ENCODE results near the gene ADAMTS14.
"Not testable (repeated sequence)": the region's sequence is repeated elsewhere in the genome, so short reads cannot be mapped to it uniquely, and the experiment has no call there.

Gene ADAMTS14

GRCh38 chr10:70672165-70673042 lies at the start of gene ADAMTS14:
ADAMTS14 (plus strand) TSS chr10:70672506; CDS start chr10:70672803, 297 bp downstream.
- ChIA-PET POLR2A (no interaction called here), CTCF (no interaction called here)
- peak; percentile 54 for DNase-seq (ENCODE audit: extremely low spot score)
- TF ChIP-seq ELF4 (IDR thresholded peaks at IDR 0.05) (no peak), FOXA1 (IDR thresholded peaks at IDR 0.05) (no peak), NFRKB (IDR thresholded peaks at IDR 0.05) (no peak), HDGF (IDR thresholded peaks at IDR 0.05; ENCODE audit: borderline replicate concordance) (no peak), BHLHE40 (IDR thresholded peaks at IDR 0.05; ENCODE audit: borderline replicate concordance) (no peak), TARDBP (IDR thresholded peaks at IDR 0.05) (no peak), LEF1 (IDR thresholded peaks at IDR 0.05; ENCODE audit: borderline replicate concordance) (no peak), ZNF384 (IDR thresholded peaks at IDR 0.05) (no peak), PKNOX1 (IDR thresholded peaks at IDR 0.05) (no peak), SUZ12 (IDR thresholded peaks at IDR 0.05) (no peak), ARNT (IDR thresholded peaks at IDR 0.05) (no peak), SP1 (IDR thresholded peaks at IDR 0.05) (no peak), FOXK2 (IDR thresholded peaks at IDR 0.05) (no peak), CTBP1 (IDR thresholded peaks at IDR 0.05; ENCODE audit: borderline replicate concordance) (no peak), L3MBTL2 (conservative IDR thresholded peaks at IDR 0.05) (no peak), FOXM1 (IDR thresholded peaks at IDR 0.05; ENCODE audit: borderline replicate concordance) (no peak)

GRCh38 chr10:70622541-70622940 lies 49.8 kb upstream of the ADAMTS14 start:
- no peak for TF ChIP-seq L3MBTL2 (conservative IDR thresholded peaks at IDR 0.05)
- TF ChIP-seq TARDBP (IDR thresholded peaks at IDR 0.05), result no peak
- no peak for TF ChIP-seq FOXM1 (IDR thresholded peaks at IDR 0.05; ENCODE audit: borderline replicate concordance)
- no peak for TF ChIP-seq SUZ12 (IDR thresholded peaks at IDR 0.05)
- TF ChIP-seq FOXA1 (IDR thresholded peaks at IDR 0.05), result no peak
- no peak for TF ChIP-seq PKNOX1 (IDR thresholded peaks at IDR 0.05)
- no peak for TF ChIP-seq SP1 (IDR thresholded peaks at IDR 0.05)
- no peak for TF ChIP-seq ZNF384 (IDR thresholded peaks at IDR 0.05)
- ChIA-PET CTCF (interaction anchor here (1.0 kb wide), 1 partner anchor 265 kb away, joined by 3 read pairs; no protein-coding TSS in a partner anchor), POLR2A (no interaction called here)
- DNase-seq (ENCODE audit: extremely low spot score), result no peak

- POLR2A ChIA-PET, result no interaction called here
- no peak for DNase-seq (ENCODE audit: extremely low spot score)
- TF ChIP-seq SP1 (IDR thresholded peaks at IDR 0.05), result no peak
- TF ChIP-seq ZNF384 (IDR thresholded peaks at IDR 0.05), result no peak
- TF ChIP-seq FOXK2 (IDR thresholded peaks at IDR 0.05), result no peak
- TF ChIP-seq HDGF (IDR thresholded peaks at IDR 0.05; ENCODE audit: borderline replicate concordance), result no peak
- TF ChIP-seq LEF1 (IDR thresholded peaks at IDR 0.05; ENCODE audit: borderline replicate concordance), result no peak
- CTCF ChIA-PET, result interaction anchor here (1.0 kb wide), 1 partner anchor 264 kb away, joined by 3 read pairs; no protein-coding TSS in a partner anchor
Measured at GRCh38 chr10:70622981-70623844, 49.1 kb upstream of the ADAMTS14 start.

GRCh38 chr10:70626056-70626455 lies 46.2 kb upstream of the ADAMTS14 start:
- TF ChIP-seq BHLHE40 (IDR thresholded peaks at IDR 0.05; ENCODE audit: borderline replicate concordance) (no peak), CTBP1 (IDR thresholded peaks at IDR 0.05; ENCODE audit: borderline replicate concordance) (no peak), FOXK2 (IDR thresholded peaks at IDR 0.05) (no peak), ELF4 (IDR thresholded peaks at IDR 0.05) (no peak), PKNOX1 (IDR thresholded peaks at IDR 0.05) (no peak), L3MBTL2 (conservative IDR thresholded peaks at IDR 0.05) (no peak), SUZ12 (IDR thresholded peaks at IDR 0.05) (no peak), ZNF384 (IDR thresholded peaks at IDR 0.05) (no peak), ARNT (IDR thresholded peaks at IDR 0.05) (no peak)
- POLR2A ChIA-PET, result no interaction called here
- CTCF ChIA-PET, result no interaction called here
- no peak for DNase-seq (ENCODE audit: extremely low spot score)

GRCh38 chr10:70629338-70629737 lies 43.0 kb upstream of the ADAMTS14 start:
- POLR2A ChIA-PET, result no interaction called here
- CTCF ChIA-PET, result no interaction called here
- TF ChIP-seq TARDBP (IDR thresholded peaks at IDR 0.05), result no peak
- TF ChIP-seq LEF1 (IDR thresholded peaks at IDR 0.05; ENCODE audit: borderline replicate concordance), result no peak
- TF ChIP-seq L3MBTL2 (conservative IDR thresholded peaks at IDR 0.05), result no peak
- no peak for TF ChIP-seq ELF4 (IDR thresholded peaks at IDR 0.05)
- TF ChIP-seq CTBP1 (IDR thresholded peaks at IDR 0.05; ENCODE audit: borderline replicate concordance), result no peak
- no peak for TF ChIP-seq ARNT (IDR thresholded peaks at IDR 0.05)
- DNase-seq (ENCODE audit: extremely low spot score), result no peak

GRCh38 chr10:70631735-70632134 lies 40.6 kb upstream of the ADAMTS14 start:
- CTCF ChIA-PET; POLR2A ChIA-PET; DNase-seq (ENCODE audit: extremely low spot score): not testable (repeated sequence)

Data from HEK293T (cell line).